ENCODE data around the gene SIKE1.
"Not testable (repeated sequence)": the region's sequence is repeated elsewhere in the genome, so short reads cannot be mapped to it uniquely, and the experiment has no call there.

Gene SIKE1

DNA sequence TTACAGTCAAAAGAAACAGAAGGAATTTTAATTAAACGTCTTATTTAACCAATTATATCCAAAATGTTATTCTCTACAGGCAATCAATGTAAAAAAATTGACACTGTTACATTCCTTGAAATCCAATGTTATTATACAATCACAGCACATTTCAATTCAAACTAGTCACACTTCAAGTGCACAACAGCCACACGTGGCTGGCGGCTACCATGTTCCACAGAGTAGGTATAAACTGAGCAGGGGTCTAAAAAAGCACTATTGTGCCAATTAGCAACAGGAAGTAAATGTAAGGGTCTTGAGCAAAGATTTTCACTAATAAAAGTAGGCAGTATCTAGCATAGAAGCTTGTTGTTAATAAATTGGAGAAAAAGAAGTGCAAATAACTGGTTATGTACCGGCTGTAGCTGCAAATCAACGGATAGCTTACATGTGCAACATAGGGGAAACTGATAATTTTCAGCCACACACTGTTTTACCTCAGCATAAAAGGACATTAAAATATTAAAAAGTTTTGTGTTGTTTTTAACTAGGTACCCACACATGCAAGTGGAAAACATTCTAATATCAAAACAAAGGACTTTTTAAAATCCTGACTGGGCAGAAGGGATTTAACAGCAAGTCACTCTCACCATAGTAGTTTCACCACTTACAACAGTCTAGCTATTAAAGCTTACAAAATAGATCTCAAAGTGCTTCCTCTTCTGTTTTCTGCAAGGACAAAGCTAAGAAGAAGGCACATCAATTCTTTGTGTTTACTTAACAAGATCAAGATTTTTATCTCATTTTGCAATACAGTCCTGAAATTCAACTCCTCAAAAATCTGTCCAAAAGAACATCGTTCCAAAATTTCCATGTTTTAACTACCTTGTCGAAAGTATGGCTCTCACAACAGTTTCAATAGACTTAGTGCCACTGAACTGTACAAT, 25.2 kb downstream of the SIKE1 start:
- no peak for DNase-seq

DNA sequence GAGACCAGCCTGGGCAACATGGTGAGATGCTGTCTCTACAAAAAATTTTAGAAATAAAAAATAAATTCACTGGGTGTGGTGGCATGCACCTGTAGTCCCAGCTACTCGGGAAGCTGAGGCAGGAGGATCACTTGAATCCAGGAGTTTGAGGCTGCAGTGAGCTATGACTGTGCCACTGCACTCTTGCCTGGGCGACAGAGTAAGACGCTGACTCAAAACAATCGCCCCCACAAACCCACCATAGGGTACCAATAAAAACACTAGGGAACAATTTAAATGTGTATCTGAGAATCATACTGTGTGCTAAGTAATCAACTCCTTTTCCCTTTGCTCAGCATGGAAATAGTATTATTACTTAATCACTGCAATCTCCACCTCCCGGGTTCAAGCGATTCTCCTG, 26.8 kb downstream of the SIKE1 start:
- not testable (repeated sequence) for DNase-seq

DNA sequence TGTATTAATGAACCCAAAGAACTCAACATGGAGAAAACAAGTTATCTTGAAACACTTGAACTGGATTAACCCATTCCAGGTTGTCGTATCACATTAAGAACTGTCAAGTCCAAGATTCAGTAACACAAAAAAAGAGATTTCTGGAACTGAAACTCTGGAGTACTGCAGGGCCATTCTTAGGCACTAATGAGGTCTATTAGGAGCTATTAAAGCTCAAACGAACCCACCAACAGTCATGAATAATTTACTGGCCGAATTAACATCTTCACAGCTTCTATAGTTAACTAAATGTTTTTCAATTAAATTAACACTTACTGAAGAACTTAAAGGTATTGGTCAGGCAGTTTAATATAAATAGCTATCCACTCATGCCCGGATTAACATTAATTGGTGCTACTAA, 27.3 kb downstream of the SIKE1 start:
- DNase-seq, result no peak

GRCh38 chr1:114750780-114751179, 29.7 kb downstream of the SIKE1 start:
- DNase-seq, result no peak

DNA sequence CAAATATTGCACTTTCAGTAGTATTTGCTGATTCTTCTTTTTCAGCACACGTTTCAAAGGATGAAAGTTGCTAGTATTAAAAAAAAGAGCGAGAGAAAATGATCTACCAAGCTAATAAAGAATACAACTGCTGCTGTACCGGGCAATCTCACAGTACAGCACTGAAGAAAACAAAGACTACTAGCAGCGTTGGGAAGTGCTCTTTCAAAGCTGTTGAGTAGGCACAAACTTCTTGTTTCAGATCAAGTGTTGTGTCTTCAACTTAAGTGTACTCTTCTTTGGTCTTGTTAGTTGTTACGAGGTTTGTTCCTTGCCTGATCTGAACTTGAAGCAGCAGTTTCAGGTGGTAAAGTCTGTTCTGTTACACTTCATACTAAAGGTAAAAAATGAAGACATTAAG, 30.6 kb downstream of the SIKE1 start:
- DNase-seq, result no peak

- no peak for DNase-seq
These were observed 33.9 kb downstream of the SIKE1 start for GRCh38 chr1:114746450-114747121.

GRCh38 chr1:114745291-114745690, 35.2 kb downstream of the SIKE1 start:
- no peak for DNase-seq

GRCh38 chr1:114741963-114742746, 38.3 kb downstream of the SIKE1 start:
- DNase-seq, result no peak

DNA sequence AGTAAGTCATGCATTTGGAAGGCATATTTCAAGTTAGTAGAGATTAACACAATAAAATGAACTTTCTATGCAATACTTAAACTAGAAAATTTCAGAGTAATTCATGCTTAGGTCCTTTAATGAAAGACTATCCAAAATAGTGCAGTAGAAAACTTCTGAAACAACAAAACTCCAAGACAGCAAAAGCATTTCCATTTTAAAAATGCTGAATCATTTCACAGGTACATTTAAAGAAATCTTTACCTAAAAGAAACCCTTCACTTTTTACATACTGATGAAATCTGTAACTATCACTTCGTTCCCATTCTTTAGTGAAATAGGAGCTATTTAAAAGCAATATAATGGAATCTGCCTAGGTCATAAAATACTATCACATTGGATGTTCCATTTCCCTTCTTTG, 40.2 kb downstream of the SIKE1 start:
- DNase-seq, result no peak

DNA sequence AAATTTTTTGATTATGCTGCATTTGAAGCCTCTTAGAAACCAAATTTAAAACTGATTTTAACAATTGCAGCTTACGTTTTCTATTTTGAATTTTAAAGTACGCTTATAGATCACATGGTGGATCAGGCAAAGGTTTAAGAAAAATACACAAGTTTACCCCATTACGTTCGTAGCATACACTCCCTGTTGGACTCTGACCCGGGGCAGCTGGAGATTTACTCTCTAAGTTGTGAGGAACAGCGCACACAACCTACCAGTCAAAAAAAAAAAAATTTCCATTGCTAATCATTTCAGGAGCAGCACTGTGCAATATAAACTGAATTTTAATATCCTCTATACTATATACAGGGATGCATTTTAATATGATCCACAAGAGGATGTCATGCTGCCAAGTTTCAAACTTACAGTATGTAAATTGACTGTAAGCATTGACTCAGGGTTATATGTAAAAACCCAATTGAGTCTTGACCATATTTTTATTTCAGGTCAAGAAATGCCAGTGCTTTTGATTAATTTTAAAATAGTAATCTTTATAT, 43.1 kb downstream of the SIKE1 start:
- DNase-seq, result no peak

- DNase-seq, result no peak
These were observed 45.0 kb downstream of the SIKE1 start for GRCh38 chr1:114735479-114735878.

GRCh38 chr1:114729782-114730181, 50.7 kb downstream of the SIKE1 start:
- DNase-seq, result no peak

DNA sequence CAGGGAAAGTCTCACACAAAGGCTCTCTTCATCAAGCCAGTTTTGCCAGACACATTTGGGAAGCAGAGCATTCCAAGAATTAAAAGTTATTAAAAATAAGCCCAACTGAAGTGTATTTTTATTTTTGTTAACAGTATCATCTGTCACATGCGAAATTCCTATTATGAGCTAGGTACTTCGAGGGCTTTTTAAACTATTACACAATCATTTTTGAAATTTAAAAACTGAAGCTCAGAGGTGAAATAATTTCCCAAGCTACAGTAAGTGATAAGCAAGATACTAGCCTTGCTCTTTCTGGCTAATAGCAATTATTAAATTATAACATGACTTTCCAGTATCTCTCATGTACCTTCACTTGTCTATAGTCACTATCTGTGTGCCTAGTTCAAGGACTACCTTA, 51.9 kb downstream of the SIKE1 start:
- no peak for DNase-seq

- DNase-seq, result no peak
These were observed 55.3 kb downstream of the SIKE1 start for GRCh38 chr1:114725230-114725629.

DNA sequence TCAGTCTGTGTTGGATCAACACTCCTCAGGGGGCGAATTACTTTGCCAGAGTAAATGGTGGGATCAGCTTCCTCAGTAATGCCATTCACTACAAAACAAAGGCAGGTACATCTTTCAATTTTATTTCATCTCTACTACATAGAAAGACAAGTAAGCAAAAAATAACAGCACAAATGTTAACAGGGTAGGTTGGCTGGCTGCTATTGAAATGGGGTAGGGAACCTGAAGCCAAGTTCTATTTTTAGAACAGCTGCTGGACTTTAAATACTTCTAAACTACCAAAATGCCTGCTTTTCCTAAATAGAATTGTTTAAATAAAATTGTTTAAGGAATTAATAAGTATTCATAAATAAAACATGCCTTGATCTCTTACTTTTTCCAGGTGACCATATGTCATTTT, 56.6 kb downstream of the SIKE1 start:
- no peak for DNase-seq

GRCh38 chr1:114723457-114723856, 57.0 kb downstream of the SIKE1 start:
- DNase-seq, result no peak

GRCh38 chr1:114720492-114720891, 60.0 kb downstream of the SIKE1 start:
- DNase-seq, result no peak

Measured in NCI-H1930 (cell line).